ENCODE measurements around the gene FZD2. TPM values are rescaled to one million over a fixed set of nuclear protein-coding genes. Genes with fewer than 3 reads are reported as not detected.
A peak's percentile ranks its signal among the peaks of the same experiment; 100 is the strongest.
"Not testable (repeated sequence)": the region's sequence is repeated elsewhere in the genome, so short reads cannot be mapped to it uniquely, and the experiment has no call there.

FZD2 gene
- total RNA-seq, 6 experiments from 2014 or later: 76.4 to 103 (median 92.8) TPM

- DNase-seq: no peak
- no peaks in the 10 kb centered on the region for H3K36me3 Mint-ChIP-seq (ENCODE audit: low read depth)
- no peak for TF ChIP-seq CTCF (IDR thresholded peaks at IDR 0.05)
- no peaks in the 10 kb centered on the region; the same call in 1 of the 2 replicates for H3K27me3 Mint-ChIP-seq (ENCODE audit: insufficient read depth)
- peaks cover 37% of the 10 kb centered on the region for H3K4me1 Mint-ChIP-seq (ENCODE audit: low read depth)
- H3K27ac Mint-ChIP-seq: peak overlapping the region; percentile 90
- H3K9me3 Mint-ChIP-seq: no peaks in the 10 kb centered on the region
- no peak overlapping the region for H3K4me3 Mint-ChIP-seq
Measured at GRCh38 chr17:44536090-44536953, 21.0 kb upstream of the FZD2 start.

- H3K27me3 Mint-ChIP-seq (ENCODE audit: insufficient read depth): not testable (repeated sequence)
Measured at GRCh38 chr17:44537922-44538321, 19.4 kb upstream of the FZD2 start.

DNA sequence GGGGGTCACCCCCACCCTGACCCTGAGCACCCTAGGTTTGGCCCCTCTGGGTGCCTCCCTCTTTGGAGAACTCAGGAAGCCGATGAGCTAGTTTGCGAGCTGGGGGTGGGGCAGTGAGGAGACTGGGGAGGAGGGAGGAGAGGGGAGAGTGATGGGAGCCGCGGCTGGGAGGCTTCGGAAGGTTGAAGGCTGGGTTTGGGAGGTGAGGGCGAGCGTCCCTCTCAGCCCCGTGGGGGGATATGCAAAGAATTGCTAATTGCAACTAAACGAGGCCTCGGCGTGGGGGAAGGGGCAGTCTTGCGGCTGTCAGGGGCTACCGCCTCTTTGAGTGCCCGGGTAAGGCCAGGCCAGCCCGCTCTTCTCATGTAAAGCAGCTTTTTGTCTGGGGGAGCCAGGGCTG lies 17.6 kb upstream of the FZD2 start:
- no peak for DNase-seq
- Mint-ChIP-seq H3K36me3 (ENCODE audit: low read depth) (no peaks in the 10 kb centered on the region), H3K4me1 (ENCODE audit: low read depth) (peaks cover 58% of the 10 kb centered on the region), H3K27ac (no peak overlapping the region), H3K9me3 (no peaks in the 10 kb centered on the region), H3K4me3 (no peak overlapping the region), H3K27me3 (ENCODE audit: insufficient read depth) (peaks cover 7% of the 10 kb centered on the region)
- no peak for TF ChIP-seq CTCF (IDR thresholded peaks at IDR 0.05)

More at GRCh38 chr17:44537922-44538321, 19.4 kb upstream of the FZD2 start:
- H3K27ac Mint-ChIP-seq; DNase-seq; H3K9me3 Mint-ChIP-seq; H3K36me3 Mint-ChIP-seq (ENCODE audit: low read depth); H3K4me3 Mint-ChIP-seq: not testable (repeated sequence)
- H3K4me1 Mint-ChIP-seq (ENCODE audit: low read depth): peaks cover 53% of the 10 kb centered on the region

DNA sequence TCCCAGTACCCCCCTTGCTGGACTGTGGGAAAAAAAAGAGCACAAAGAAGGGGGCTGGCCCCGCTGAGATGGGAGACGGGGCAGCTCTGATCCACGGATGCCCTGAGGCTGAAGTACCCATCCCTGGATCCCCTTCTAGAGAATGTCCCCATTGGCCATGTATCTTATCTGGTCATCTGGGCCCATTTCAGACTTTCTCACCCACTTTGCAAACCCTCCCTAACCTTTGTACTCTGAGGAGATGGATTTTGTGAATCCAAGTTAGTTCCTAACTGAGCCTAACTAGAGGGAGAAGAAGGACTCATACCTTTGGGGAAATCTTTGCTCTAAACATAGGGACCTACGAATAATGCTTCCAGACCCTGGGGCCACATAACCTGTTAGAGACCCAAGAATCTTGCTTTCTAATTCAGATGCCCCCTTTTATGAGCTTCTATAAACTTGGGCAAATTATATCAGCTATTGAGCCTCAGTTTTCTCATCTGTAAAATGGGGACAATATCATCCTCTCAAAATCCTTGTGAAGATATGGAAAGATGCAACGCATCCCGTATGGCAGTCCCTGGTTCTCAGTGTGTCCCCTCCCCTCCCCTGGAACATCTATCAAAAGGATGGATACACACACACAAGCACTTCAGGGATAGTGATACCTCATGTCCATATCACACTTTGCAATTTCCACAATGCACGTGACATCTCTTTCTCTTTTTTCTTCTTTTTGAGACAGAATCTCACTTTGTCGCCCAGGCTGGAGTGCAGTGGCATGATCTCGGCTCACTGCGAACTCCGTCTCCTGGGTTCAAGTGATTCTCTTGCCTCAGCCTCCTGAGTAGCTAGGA lies 16.8 kb upstream of the FZD2 start:
- H3K27me3 Mint-ChIP-seq (ENCODE audit: insufficient read depth): peaks cover 7% of the 10 kb centered on the region
- H3K36me3 Mint-ChIP-seq (ENCODE audit: low read depth): no peaks in the 10 kb centered on the region
- peak overlapping the region; percentile 95; the same call in 1 of the 2 replicates for H3K27ac Mint-ChIP-seq
- TF ChIP-seq CTCF (IDR thresholded peaks at IDR 0.05): no peak
- no peak overlapping the region for H3K4me3 Mint-ChIP-seq
- no peaks in the 10 kb centered on the region for H3K9me3 Mint-ChIP-seq
- peaks cover 61% of the 10 kb centered on the region for H3K4me1 Mint-ChIP-seq (ENCODE audit: low read depth)
- DNase-seq: no peak

- Mint-ChIP-seq H3K9me3 (no peaks in the 10 kb centered on the region), H3K36me3 (ENCODE audit: low read depth) (no peaks in the 10 kb centered on the region), H3K27ac (peak overlapping the region; percentile 95), H3K4me1 (ENCODE audit: low read depth) (peaks cover 63% of the 10 kb centered on the region), H3K4me3 (peak overlapping the region; percentile 87; the same call in 1 of the 2 replicates), H3K27me3 (ENCODE audit: insufficient read depth) (peaks cover 7% of the 10 kb centered on the region)
- no peak for TF ChIP-seq CTCF (IDR thresholded peaks at IDR 0.05)
- DNase-seq: no peak
Measured at GRCh38 chr17:44541884-44542581, 15.3 kb upstream of the FZD2 start.

Measured in HFFc6 (cell line).